Lower leg skin (tissue), 4 donors: ENCODE measurements around the gene F7. TPM values are rescaled to one million over a fixed set of nuclear protein-coding genes. Genes with fewer than 3 reads are reported as not detected.
"Not testable (repeated sequence)": the region's sequence is repeated elsewhere in the genome, so short reads cannot be mapped to it uniquely, and the experiment has no call there.

Experiments
- DNase-seq, 2 donors: peaks; one replicate each; pipeline ENCODE4 v3.0.0-alpha.2; 2019; ENCODE audit warnings: low spot score in 2 of 2
- H3K4me3 ChIP-seq: fragments of 200-600 bp; sonication (generic); 2 replicates; pipeline ENCODE4 v1.5.1; 2017; ENCODE audit warnings: mild to moderate bottlenecking, low read depth; ENCODE audit not compliant: poor library complexity, severe bottlenecking
- CTCF ChIP-seq, 3 donors: fragments of 450-650 bp; IDR thresholded peaks; one replicate each; pipeline ENCODE4 v1.5.1; 2016; ENCODE audit warnings: antibody characterized with exemption in 3 of 3, mild to moderate bottlenecking in 3 of 3, moderate library complexity in 2 of 3
- POLR2A ChIP-seq, 2 donors: fragments of 450-650 bp; IDR thresholded peaks; one replicate each; pipeline ENCODE4 v1.6.1; 2016 to 2017; ENCODE audit warnings: antibody characterized with exemption in 2 of 2, mild to moderate bottlenecking in 1 of 2, moderate library complexity in 1 of 2
- WGBS, 2 donors: methylation state at CpG; one replicate each; pipeline ENCODE4 v1.1.5; 2018; 5-methylcytosine and 5-hydroxymethylcytosine counted together
- intact Hi-C: fragments of 100-400 bp; cut with DNase I; formaldehyde crosslinking; loops from one replicate; pipeline ENCODE4 v1.15.0; 2023; ENCODE audit warnings: low total_unique reads
- total RNA-seq, 4 donors: library from RNA; depleted of rRNA; stranded (reverse); fragments of >200 nt; gene quantifications; one replicate each; pipeline ENCODE4 v1.1.0, GENCODE V29; 2016

F7 gene
- total RNA-seq, 4 donors from 2014 or later: 0.13 TPM; not detected in 3

DNA sequence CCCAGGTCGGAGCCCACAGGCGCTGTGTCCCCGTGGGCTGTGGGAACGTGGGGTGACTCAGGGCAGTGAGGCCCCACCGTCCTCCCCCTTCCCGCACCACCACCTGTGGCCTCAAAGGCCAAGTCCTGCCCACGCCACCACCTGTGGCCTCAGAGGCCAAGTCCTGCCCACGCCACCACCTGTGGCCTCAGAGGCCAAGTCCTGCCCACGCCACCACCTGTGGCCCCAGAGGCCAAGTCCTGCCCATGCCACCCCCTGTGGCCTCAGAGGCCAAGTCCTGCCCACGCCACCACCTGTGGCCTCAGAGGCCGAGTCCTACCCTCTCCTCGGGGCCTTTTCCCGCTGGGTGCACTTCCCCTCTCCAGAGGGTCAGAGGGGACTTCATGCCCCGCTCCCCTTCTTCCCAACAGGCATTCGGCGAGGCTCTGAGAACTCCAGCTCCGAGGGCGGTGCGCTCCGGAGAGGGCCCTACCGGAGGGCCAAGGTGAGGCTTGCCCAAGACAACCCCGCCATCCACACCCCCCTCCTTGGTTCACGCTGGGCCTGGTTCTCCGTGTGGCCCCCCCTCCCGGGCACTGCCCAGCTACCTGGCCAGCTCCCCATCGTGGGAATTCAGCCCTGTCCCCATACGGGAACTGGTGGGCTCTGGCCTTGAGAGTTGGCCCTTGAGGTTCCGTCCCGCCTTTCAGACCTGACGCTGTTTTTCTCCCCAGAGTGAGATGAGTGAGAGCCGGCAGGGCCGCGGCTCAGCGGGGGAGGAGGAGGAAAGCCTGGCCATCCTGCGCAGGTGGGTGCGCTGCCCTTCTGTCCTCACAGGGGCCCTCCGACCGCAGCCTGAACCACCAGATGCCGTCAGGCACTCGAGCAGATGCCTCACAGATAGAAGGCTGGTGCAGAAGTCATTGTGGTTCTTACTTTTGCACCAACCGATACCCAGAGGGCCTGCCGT lies 27.4 kb upstream of the F7 start:
- 95 to 97% methylated on average over 31 to 35 of the region's 42 CpGs for WGBS, 2 donors
- TF ChIP-seq CTCF (IDR thresholded peaks at IDR 0.05) (no peak), POLR2A (IDR thresholded peaks at IDR 0.05) (no peak)
- no peak for DNase-seq

GRCh38 chr13:113078902-113079780 lies 26.4 kb upstream of the F7 start:
- 75 to 80% methylated on average over 27 of the region's 27 CpGs for WGBS, 2 donors
- no peak overlapping the region for H3K4me3 ChIP-seq
- no peak for DNase-seq
- TF ChIP-seq CTCF (IDR thresholded peaks at IDR 0.05): no peak
- TF ChIP-seq POLR2A (IDR thresholded peaks at IDR 0.05): no peak
- intact Hi-C loops: no loop called here

More for the DNA sequence above, 27.4 kb upstream of the F7 start:
- intact Hi-C loops: no loop called here
- H3K4me3 ChIP-seq: no peak overlapping the region

GRCh38 chr13:113079781-113080080 lies 25.9 kb upstream of the F7 start:
- DNase-seq, intact Hi-C loops, H3K4me3 ChIP-seq: not testable (repeated sequence)
- 72 to 74% methylated on average over 9 of the region's 9 CpGs for WGBS, 2 donors

GRCh38 chr13:113080361-113080831 lies 25.2 kb upstream of the F7 start:
- TF ChIP-seq CTCF (IDR thresholded peaks at IDR 0.05): no peak
- no peak for TF ChIP-seq POLR2A (IDR thresholded peaks at IDR 0.05)
- intact Hi-C loops: no loop called here
- no peak overlapping the region for H3K4me3 ChIP-seq
- DNase-seq: no peak
- WGBS, 2 donors: 77 to 90% methylated on average over 12 to 17 of the region's 18 CpGs

GRCh38 chr13:113080901-113081521 lies 24.6 kb upstream of the F7 start:
- DNase-seq: no peak
- intact Hi-C loops: no loop called here
- TF ChIP-seq POLR2A (IDR thresholded peaks at IDR 0.05): no peak
- no peak for TF ChIP-seq CTCF (IDR thresholded peaks at IDR 0.05)
- 87% methylated on average over 16 to 25 of the region's 25 CpGs for WGBS, 2 donors
- no peak overlapping the region for H3K4me3 ChIP-seq
